Activated CD4-positive, alpha-beta T cell treated with anti-CD3 and anti-CD28 coated beads, Interleukin-2, amount 10 ng/mL, durations not matched to agents 24 days and 14 days (primary cell): ENCODE results near the gene XPNPEP1. TPM values are rescaled to one million over a fixed set of nuclear protein-coding genes. Genes with fewer than 3 reads are reported as not detected.
"Not testable (repeated sequence)": the region's sequence is repeated elsewhere in the genome, so short reads cannot be mapped to it uniquely, and the experiment has no call there.

Source experiments
- DNase-seq: peaks from one replicate; pipeline ENCODE4 v3.0.0; 2022
- H3K27ac Mint-ChIP-seq: one replicate; pipeline ENCODE4 v1.8.0; 2022; ENCODE audit warnings: mild to moderate bottlenecking, mixed read lengths
- H3K27me3 Mint-ChIP-seq: one replicate; pipeline ENCODE4 v1.8.0; 2022; ENCODE audit warnings: mixed read lengths
- H3K36me3 Mint-ChIP-seq: one replicate; pipeline ENCODE4 v1.8.0; 2022; ENCODE audit warnings: low read depth, mild to moderate bottlenecking, mixed read lengths
- H3K4me1 Mint-ChIP-seq: one replicate; pipeline ENCODE4 v1.8.0; 2021; ENCODE audit warnings: mixed read lengths
- H3K4me3 Mint-ChIP-seq: one replicate; pipeline ENCODE4 v1.8.0; 2022; ENCODE audit warnings: mild to moderate bottlenecking, moderate library complexity, mixed read lengths
- H3K9me3 Mint-ChIP-seq: one replicate; pipeline ENCODE4 v1.8.0; 2021; ENCODE audit warnings: mixed read lengths
- intact Hi-C: fragments of 100-400 bp; cut with micrococcal nuclease; formaldehyde crosslinking; loops from one replicate; pipeline ENCODE4 v1.15.1; 2023
- total RNA-seq: library from RNA; stranded (reverse); gene quantifications from 2 replicates; pipeline ENCODE4 v1.2.3, GENCODE V29; 2022

Gene XPNPEP1
- total RNA-seq, 1 donor from 2014 or later: 105 TPM

- no peak overlapping the region for H3K4me3 Mint-ChIP-seq
- H3K4me1 Mint-ChIP-seq: peaks cover 38% of the 10 kb centered on the region
- H3K27me3 Mint-ChIP-seq: peaks cover 11% of the 10 kb centered on the region
- no peaks in the 10 kb centered on the region for H3K9me3 Mint-ChIP-seq
- peaks cover 16% of the 10 kb centered on the region for H3K36me3 Mint-ChIP-seq
- intact Hi-C loops: loop anchor here (5.0 to 10.0 kb wide), 3 partner anchors 43 to 640 kb away; partner anchors contain the start of gene SMC3
- DNase-seq: no peak
- no peak overlapping the region for H3K27ac Mint-ChIP-seq
Observed at GRCh38 chr10:109924967-109925620, 1.8 kb upstream of the XPNPEP1 start.

GRCh38 chr10:109924087-109924486, 776 bp upstream of the XPNPEP1 start:
- Mint-ChIP-seq H3K4me1 (peaks cover 45% of the 10 kb centered on the region), H3K36me3 (peaks cover 22% of the 10 kb centered on the region), H3K4me3 (peak overlapping the region; percentile 95), H3K9me3 (no peaks in the 10 kb centered on the region), H3K27ac (peak overlapping the region; percentile 85), H3K27me3 (peaks cover 4% of the 10 kb centered on the region)
- intact Hi-C loops: loop anchor here (5.0 to 10.0 kb wide), 3 partner anchors 42 to 641 kb away; partner anchors contain the start of gene SMC3
- no peak for DNase-seq

GRCh38 chr10:109922358-109922975, 844 bp downstream of the XPNPEP1 start:
- Mint-ChIP-seq H3K27ac (peak overlapping the region; percentile 93), H3K9me3 (peaks cover 3% of the 10 kb centered on the region), H3K36me3 (peaks cover 34% of the 10 kb centered on the region), H3K27me3 (peaks cover 2% of the 10 kb centered on the region), H3K4me1 (peaks cover 51% of the 10 kb centered on the region), H3K4me3 (peak overlapping the region; percentile 95)
- intact Hi-C loops: loop anchor here (1.0 to 10.0 kb wide), 5 partner anchors 40 to 642 kb away; partner anchors contain the start of genes ADD3 and SMC3
- DNase-seq: peak; percentile 63

GRCh38 chr10:109920016-109920415, 3.3 kb downstream of the XPNPEP1 start:
- peaks cover 3% of the 10 kb centered on the region for H3K9me3 Mint-ChIP-seq
- no peak overlapping the region for H3K4me3 Mint-ChIP-seq
- no peak overlapping the region for H3K27ac Mint-ChIP-seq
- peaks cover 47% of the 10 kb centered on the region for H3K36me3 Mint-ChIP-seq
- DNase-seq: no peak
- no peaks in the 10 kb centered on the region for H3K27me3 Mint-ChIP-seq
- H3K4me1 Mint-ChIP-seq: peaks cover 68% of the 10 kb centered on the region
- intact Hi-C loops: loop anchor here (5.0 to 10.0 kb wide), 3 partner anchors 38 to 645 kb away; partner anchors contain the start of gene SMC3

GRCh38 chr10:109919220-109919619, 4.1 kb downstream of the XPNPEP1 start:
- no peak for DNase-seq
- peaks cover 51% of the 10 kb centered on the region for H3K36me3 Mint-ChIP-seq
- peaks cover 3% of the 10 kb centered on the region for H3K9me3 Mint-ChIP-seq
- H3K27me3 Mint-ChIP-seq: no peaks in the 10 kb centered on the region
- H3K27ac Mint-ChIP-seq: no peak overlapping the region
- H3K4me3 Mint-ChIP-seq: no peak overlapping the region
- H3K4me1 Mint-ChIP-seq: peaks cover 68% of the 10 kb centered on the region
- intact Hi-C loops: no loop called here

- H3K4me3 Mint-ChIP-seq, intact Hi-C loops, H3K9me3 Mint-ChIP-seq, DNase-seq, H3K27me3 Mint-ChIP-seq, H3K27ac Mint-ChIP-seq: not testable (repeated sequence)
- H3K36me3 Mint-ChIP-seq: peaks cover 54% of the 10 kb centered on the region
- peaks cover 68% of the 10 kb centered on the region for H3K4me1 Mint-ChIP-seq
Observed at GRCh38 chr10:109918707-109919106, 4.6 kb downstream of the XPNPEP1 start.

- peaks cover 7% of the 10 kb centered on the region for H3K9me3 Mint-ChIP-seq
- H3K27me3 Mint-ChIP-seq: no peaks in the 10 kb centered on the region
- H3K4me1 Mint-ChIP-seq: peaks cover 69% of the 10 kb centered on the region
- DNase-seq: no peak
- intact Hi-C loops: no loop called here
- H3K27ac Mint-ChIP-seq: peak overlapping the region; percentile 78
- peak overlapping the region; percentile 63 for H3K4me3 Mint-ChIP-seq
- peaks cover 67% of the 10 kb centered on the region for H3K36me3 Mint-ChIP-seq
Observed at GRCh38 chr10:109915566-109915965, 7.7 kb downstream of the XPNPEP1 start.

- peak overlapping the region; percentile 78 for H3K27ac Mint-ChIP-seq
- H3K4me1 Mint-ChIP-seq: peaks cover 69% of the 10 kb centered on the region
- peaks cover 67% of the 10 kb centered on the region for H3K36me3 Mint-ChIP-seq
- DNase-seq: peak; percentile 81
- no peaks in the 10 kb centered on the region for H3K27me3 Mint-ChIP-seq
- H3K4me3 Mint-ChIP-seq: peak overlapping the region; percentile 63
- H3K9me3 Mint-ChIP-seq: peaks cover 7% of the 10 kb centered on the region
- intact Hi-C loops: no loop called here
Observed at GRCh38 chr10:109914966-109915365, 8.3 kb downstream of the XPNPEP1 start.

GRCh38 chr10:109913306-109913892, 9.9 kb downstream of the XPNPEP1 start:
- Mint-ChIP-seq H3K4me1 (peaks cover 66% of the 10 kb centered on the region), H3K36me3 (peaks cover 65% of the 10 kb centered on the region), H3K4me3 (no peak overlapping the region), H3K27ac (no peak overlapping the region), H3K27me3 (no peaks in the 10 kb centered on the region), H3K9me3 (peaks cover 5% of the 10 kb centered on the region)
- no peak for DNase-seq
- intact Hi-C loops: no loop called here

- no peaks in the 10 kb centered on the region for H3K27me3 Mint-ChIP-seq
- peaks cover 4% of the 10 kb centered on the region for H3K9me3 Mint-ChIP-seq
- no peak for DNase-seq
- peaks cover 63% of the 10 kb centered on the region for H3K36me3 Mint-ChIP-seq
- intact Hi-C loops: no loop called here
- H3K27ac Mint-ChIP-seq: peak overlapping the region; percentile 31
- H3K4me3 Mint-ChIP-seq: no peak overlapping the region
- H3K4me1 Mint-ChIP-seq: peaks cover 68% of the 10 kb centered on the region
Observed at GRCh38 chr10:109912335-109913281, 10.7 kb downstream of the XPNPEP1 start.

- Mint-ChIP-seq H3K36me3 (peaks cover 65% of the 10 kb centered on the region), H3K4me3 (no peak overlapping the region), H3K4me1 (peaks cover 67% of the 10 kb centered on the region), H3K27me3 (no peaks in the 10 kb centered on the region), H3K9me3 (peaks cover 4% of the 10 kb centered on the region), H3K27ac (peak overlapping the region; percentile 31)
- intact Hi-C loops: no loop called here
- DNase-seq: no peak
Observed at GRCh38 chr10:109911903-109912302, 11.4 kb downstream of the XPNPEP1 start.

GRCh38 chr10:109906316-109906715, 17.0 kb downstream of the XPNPEP1 start:
- intact Hi-C loops: no loop called here
- H3K27me3 Mint-ChIP-seq: no peaks in the 10 kb centered on the region
- no peak for DNase-seq
- H3K9me3 Mint-ChIP-seq: peaks cover 2% of the 10 kb centered on the region
- no peak overlapping the region for H3K27ac Mint-ChIP-seq
- H3K4me3 Mint-ChIP-seq: no peak overlapping the region
- H3K36me3 Mint-ChIP-seq: peaks cover 75% of the 10 kb centered on the region
- peaks cover 56% of the 10 kb centered on the region for H3K4me1 Mint-ChIP-seq

- DNase-seq: no peak
Observed at GRCh38 chr10:109904397-109904796, 18.9 kb downstream of the XPNPEP1 start.

More at GRCh38 chr10:109904397-109904796, 18.9 kb downstream of the XPNPEP1 start:
- no peaks in the 10 kb centered on the region for H3K27me3 Mint-ChIP-seq
- peak overlapping the region; percentile 4 for H3K27ac Mint-ChIP-seq
- peaks cover 51% of the 10 kb centered on the region for H3K4me1 Mint-ChIP-seq
- peaks cover 9% of the 10 kb centered on the region for H3K9me3 Mint-ChIP-seq
- H3K36me3 Mint-ChIP-seq: peaks cover 76% of the 10 kb centered on the region
- intact Hi-C loops: no loop called here
- peak overlapping the region; percentile 2 for H3K4me3 Mint-ChIP-seq
